ENCODE results near the gene SLC16A7. TPM values are rescaled to one million over a fixed set of nuclear protein-coding genes. Genes with fewer than 3 reads are reported as not detected.

SLC16A7 gene
- total RNA-seq, 1 donor = 170 TPM

DNA sequence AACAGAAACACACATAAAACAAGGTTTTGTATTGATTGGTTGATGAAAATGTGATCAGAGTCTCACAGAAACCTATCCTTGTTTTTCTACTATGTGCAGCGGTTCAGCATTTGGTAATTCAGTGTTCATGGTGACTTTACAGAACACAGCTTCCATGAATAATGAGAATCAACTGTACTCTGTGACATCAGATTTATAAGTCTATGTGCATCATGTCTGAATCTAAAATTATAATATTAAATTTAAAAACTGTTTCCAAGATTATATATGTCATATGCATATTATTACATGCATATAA is 104.3 kb downstream of the SLC16A7 start:
- no peak for DNase-seq (ENCODE audit: low read depth)
- no peak for TF ChIP-seq CTCF (IDR thresholded peaks at IDR 0.05; ENCODE audit: insufficient read depth, low read length)
- H3K4me3 ChIP-seq (ENCODE audit: low read depth, low read length) = no peak overlapping the region

- peak; percentile 79 for DNase-seq (ENCODE audit: low read depth)
- no peak for TF ChIP-seq CTCF (IDR thresholded peaks at IDR 0.05; ENCODE audit: insufficient read depth, low read length)
- H3K4me3 ChIP-seq (ENCODE audit: low read depth, low read length) = no peak overlapping the region
Measured at GRCh38 chr12:59708064-59708463, 112.2 kb downstream of the SLC16A7 start.

DNA sequence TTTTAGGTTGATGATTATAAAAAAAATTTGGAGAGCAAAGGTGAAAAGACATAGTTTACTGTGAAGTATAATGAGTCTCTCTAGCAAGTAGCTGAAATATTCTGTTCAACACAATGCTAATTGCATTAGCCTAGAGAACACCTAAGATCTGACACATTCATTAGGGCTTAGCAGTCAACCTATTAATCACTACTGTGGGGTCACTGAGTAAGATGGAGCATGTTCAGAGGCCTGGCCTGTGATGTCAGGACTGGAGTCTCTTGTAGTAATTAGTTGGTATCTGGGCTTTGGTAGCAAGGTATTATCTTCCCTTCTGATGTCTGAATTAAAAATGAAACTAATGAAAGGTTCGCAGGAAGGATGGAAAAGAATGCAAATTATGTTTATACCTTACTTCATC is 112.7 kb downstream of the SLC16A7 start:
- DNase-seq (ENCODE audit: low read depth) = no peak
- no peak for TF ChIP-seq CTCF (IDR thresholded peaks at IDR 0.05; ENCODE audit: insufficient read depth, low read length)
- no peak overlapping the region for H3K4me3 ChIP-seq (ENCODE audit: low read depth, low read length)

DNA sequence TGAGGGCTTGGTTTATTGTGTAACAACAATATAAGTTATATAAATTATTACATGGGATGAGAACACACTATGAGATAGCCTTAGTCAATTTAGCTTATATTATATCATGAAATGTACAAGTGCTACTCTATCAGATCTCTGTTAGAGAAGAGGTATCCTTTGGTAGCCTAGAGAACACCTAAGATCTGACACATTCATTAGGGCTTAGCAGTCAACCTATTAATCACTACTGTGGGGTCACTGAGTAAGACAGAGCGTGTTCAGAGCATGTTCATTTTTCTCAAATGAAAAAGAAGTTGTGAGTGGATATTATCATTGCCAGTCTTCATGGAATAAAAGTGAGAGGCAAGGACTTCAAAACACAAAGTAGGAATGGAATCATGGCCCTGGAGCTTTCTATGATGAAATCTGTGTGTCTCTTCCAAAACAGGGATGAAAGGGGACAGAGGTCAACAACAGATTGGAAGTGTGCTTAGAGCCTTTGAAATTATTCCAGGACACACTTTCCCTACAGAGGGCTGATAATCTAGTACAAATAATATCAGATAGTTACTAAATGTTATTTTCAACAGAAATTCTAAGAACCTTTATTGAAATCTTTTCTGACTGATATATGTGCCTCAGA is 114.3 kb downstream of the SLC16A7 start:
- no peak for TF ChIP-seq CTCF (IDR thresholded peaks at IDR 0.05; ENCODE audit: insufficient read depth, low read length)
- DNase-seq (ENCODE audit: low read depth) = no peak
- no peak overlapping the region for H3K4me3 ChIP-seq (ENCODE audit: low read depth, low read length)

- DNase-seq (ENCODE audit: low read depth) = no peak
- no peak overlapping the region for H3K4me3 ChIP-seq (ENCODE audit: low read depth, low read length)
- no peak for TF ChIP-seq CTCF (IDR thresholded peaks at IDR 0.05; ENCODE audit: insufficient read depth, low read length)
Measured at GRCh38 chr12:59710964-59711363, 115.1 kb downstream of the SLC16A7 start.

DNA sequence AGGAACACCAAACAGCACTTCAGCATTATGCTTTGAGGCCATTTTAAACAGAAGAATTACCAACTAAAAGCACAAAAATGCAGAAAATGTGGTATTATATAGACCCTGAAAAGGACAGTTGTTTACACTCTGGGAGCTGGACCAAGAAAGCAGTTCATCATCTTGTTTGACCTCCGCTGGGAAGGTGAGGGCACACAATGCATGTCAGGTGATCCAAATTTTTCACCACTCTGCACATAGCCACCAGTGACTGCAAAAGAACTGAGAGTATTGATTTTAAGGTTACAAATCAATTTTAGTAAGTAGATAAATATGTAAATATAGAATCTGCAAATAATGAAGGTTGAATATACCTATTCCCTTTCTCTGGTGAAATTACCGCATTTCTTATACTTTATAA is 119.6 kb downstream of the SLC16A7 start:
- H3K4me3 ChIP-seq (ENCODE audit: low read depth, low read length) = no peak overlapping the region
- no peak for TF ChIP-seq CTCF (IDR thresholded peaks at IDR 0.05; ENCODE audit: insufficient read depth, low read length)
- DNase-seq (ENCODE audit: low read depth) = no peak

GRCh38 chr12:59716043-59716442 is 120.2 kb downstream of the SLC16A7 start:
- DNase-seq (ENCODE audit: low read depth) = no peak
- no peak overlapping the region for H3K4me3 ChIP-seq (ENCODE audit: low read depth, low read length)
- no peak for TF ChIP-seq CTCF (IDR thresholded peaks at IDR 0.05; ENCODE audit: insufficient read depth, low read length)

Data from fibroblast of the aortic adventitia (primary cell).